Measurements from ENCODE around the gene SMG5. TPM values are rescaled to one million over a fixed set of nuclear protein-coding genes. Genes with fewer than 3 reads are reported as not detected.

SMG5 gene
- total and polyA plus RNA-seq, 2 donors (not counting 1 experiment from before 2014, with no cell fraction given): 53.5 to 77.0 TPM

DNA sequence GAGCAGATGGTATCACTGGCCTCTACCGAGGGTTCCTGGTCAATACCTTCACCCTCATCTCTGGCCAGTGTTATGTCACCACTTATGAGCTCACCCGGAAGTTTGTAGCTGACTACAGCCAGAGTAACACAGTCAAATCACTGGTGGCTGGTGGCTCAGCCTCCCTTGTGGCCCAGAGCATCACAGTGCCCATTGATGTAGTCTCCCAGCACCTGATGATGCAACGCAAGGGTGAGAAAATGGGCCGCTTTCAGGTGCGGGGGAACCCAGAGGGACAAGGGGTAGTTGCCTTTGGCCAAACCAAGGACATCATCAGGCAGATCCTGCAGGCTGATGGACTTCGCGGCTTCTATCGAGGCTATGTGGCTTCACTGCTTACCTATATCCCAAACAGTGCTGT, 82.6 kb downstream of the SMG5 start:
- ATAC-seq (ENCODE audit: low read depth) (no peak), DNase-seq (no peak)
- CTCF ChIA-PET: interaction anchor here (0.7 to 5.7 kb wide), 5 partner anchors 25 to 103 kb away, joined by 3 to 27 read pairs (median 4); no protein-coding TSS in a partner anchor
- no peak overlapping the region for H3K9ac ChIP-seq (ENCODE audit: low read length)
- H3K4me3 Mint-ChIP-seq: no peak overlapping the region
- no peak overlapping the region for H3K4me3 ChIP-seq (ENCODE audit: control extremely low read depth in 1 of 5, extremely low read depth in 1 of 5, insufficient read depth in 1 of 5, low read depth in 2 of 5, low read length in 4 of 5)
- H3K27me3 ChIP-seq (replicated peaks in 1 of 4; ENCODE audit: control extremely low read depth in 1 of 4, control insufficient read depth in 3 of 4, insufficient read depth in 4 of 4, low read length in 3 of 4): no peaks in the 10 kb centered on the region
- peaks cover 32% of the 10 kb centered on the region for H3K4me1 Mint-ChIP-seq
- peaks cover 0 to 5% of the 10 kb centered on the region in 2 donors for H3K4me1 ChIP-seq (ENCODE audit: control insufficient read depth in 2 of 2, insufficient read depth in 2 of 2, low read length in 2 of 2)
- H2AFZ ChIP-seq (ENCODE audit: insufficient read depth, low read depth, low read length, poor library complexity, severe bottlenecking): no peak overlapping the region
- TF ChIP-seq CTCF (IDR thresholded peaks at IDR 0.05) (no peak), EZH2 (IDR thresholded peaks at IDR 0.05; ENCODE audit: borderline replicate concordance, insufficient read depth, low read depth, low read length, poor library complexity, severe bottlenecking) (no peak)
- POLR2A ChIA-PET: interaction anchor here (0.6 kb wide), 2 partner anchors 11 to 36 kb away, joined by 4 to 6 read pairs; no protein-coding TSS in a partner anchor
- H3K27ac ChIP-seq (ENCODE audit: low read length in 2 of 2): no peak overlapping the region
- H3K27ac Mint-ChIP-seq: no peak overlapping the region
- peaks cover 35% of the 10 kb centered on the region for H4K20me1 ChIP-seq (ENCODE audit: control insufficient read depth, insufficient read depth, low read length, poor library complexity, severe bottlenecking)
- peaks cover 78% of the 10 kb centered on the region for H3K79me2 ChIP-seq (ENCODE audit: control insufficient read depth, insufficient read depth, low read length)
- no peaks in the 10 kb centered on the region for H3K27me3 Mint-ChIP-seq
- H3K4me2 ChIP-seq (replicated peaks; ENCODE audit: low read depth, low read length, poor library complexity, severe bottlenecking): no peak overlapping the region
- intact Hi-C loops (cut with micrococcal nuclease): no loop called here
- peaks cover 0 to 52% of the 10 kb centered on the region in 2 experiments for H3K36me3 ChIP-seq (replicated peaks in 1 of 2; ENCODE audit: control extremely low read depth in 1 of 2, control insufficient read depth in 1 of 2, extremely low read depth in 1 of 2, insufficient read depth in 2 of 2, low read length in 1 of 2)
- no peaks in the 10 kb centered on the region for H3K9me3 Mint-ChIP-seq (ENCODE audit: insufficient read depth)
- WGBS (ENCODE audit: insufficient coverage): 96% methylated on average over 5 of the region's 8 CpGs
- H3K9me3 ChIP-seq (ENCODE audit: control extremely low read depth in 1 of 3, control insufficient read depth in 2 of 3, insufficient read depth in 1 of 3, low read length in 2 of 3): no peaks in the 10 kb centered on the region

Other genes with a start within 250 kb of the SMG5 start
- 35.1 and 39.0 TPM in 2 replicates for gene UBQLN4, start 229.0 kb downstream of the SMG5 start, total RNA-seq
- gene UBQLN4, start 229.0 kb downstream of the SMG5 start, polyA plus RNA-seq: 20.9 and 24.1 TPM in 2 replicates
- 31.5 and 37.8 TPM in 2 replicates for gene LAMTOR2, start 228.0 kb downstream of the SMG5 start, total RNA-seq
- gene LAMTOR2, start 228.0 kb downstream of the SMG5 start, polyA plus RNA-seq: 27.9 and 55.9 TPM in 2 replicates
- gene RAB25, start 221.7 kb downstream of the SMG5 start, total RNA-seq: 0.69 and 1.1 TPM in 2 replicates
- gene RAB25, start 221.7 kb downstream of the SMG5 start, polyA plus RNA-seq: 0.81 and 2.2 TPM in 2 replicates
- 0.73 and 1.1 TPM in 2 replicates for gene MEX3A, start 200.4 kb downstream of the SMG5 start, total RNA-seq
- gene MEX3A, start 200.4 kb downstream of the SMG5 start, polyA plus RNA-seq: 0.22 and 0.27 TPM in 2 replicates
- gene LMNA, start 168.1 kb downstream of the SMG5 start, total RNA-seq: 28.7 and 32.3 TPM in 2 replicates
- 19.4 and 53.1 TPM in 2 replicates for gene LMNA, start 168.1 kb downstream of the SMG5 start, polyA plus RNA-seq
- gene SEMA4A, start 129.2 kb downstream of the SMG5 start, total RNA-seq: 6.4 and 9.2 TPM in 2 replicates
- gene SEMA4A, start 129.2 kb downstream of the SMG5 start, polyA plus RNA-seq: 15.5 and 23.2 TPM in 2 replicates
- gene SLC25A44, start 88.7 kb downstream of the SMG5 start, total RNA-seq: 26.6 and 27.2 TPM in 2 replicates
- gene SLC25A44, start 88.7 kb downstream of the SMG5 start, polyA plus RNA-seq: 14.9 and 21.9 TPM in 2 replicates
- 58.3 and 64.3 TPM in 2 replicates for gene PMF1, start 69.8 kb downstream of the SMG5 start, total RNA-seq
- 101 and 114 TPM in 2 replicates for gene PMF1, start 69.8 kb downstream of the SMG5 start, polyA plus RNA-seq
- gene BGLAP, start 40.6 kb downstream of the SMG5 start, total RNA-seq: 7.4 and 8.3 TPM in 2 replicates
- 1.4 and 3.1 TPM in 2 replicates for gene BGLAP, start 40.6 kb downstream of the SMG5 start, polyA plus RNA-seq
- gene PAQR6, start 34.8 kb downstream of the SMG5 start, total RNA-seq: 1.4 and 1.8 TPM in 2 replicates
- gene PAQR6, start 34.8 kb downstream of the SMG5 start, polyA plus RNA-seq: 1.3 and 1.8 TPM in 2 replicates
- gene TMEM79, start 1.5 kb upstream of the SMG5 start, total RNA-seq: 9.9 and 11.5 TPM in 2 replicates
- gene TMEM79, start 1.5 kb upstream of the SMG5 start, polyA plus RNA-seq: 16.9 and 19.1 TPM in 2 replicates
- gene GLMP, start 12.9 kb upstream of the SMG5 start, total RNA-seq: 21.2 and 21.3 TPM in 2 replicates
- gene GLMP, start 12.9 kb upstream of the SMG5 start, polyA plus RNA-seq: 4.2 and 10.2 TPM in 2 replicates
- 0.49 TPM in 1 of 2 replicates, not detected in the other for gene VHLL, start 16.5 kb upstream of the SMG5 start, total RNA-seq
- 0.36 and 0.45 TPM in 2 replicates for gene VHLL, start 16.5 kb upstream of the SMG5 start, polyA plus RNA-seq
- gene CCT3, start 55.5 kb upstream of the SMG5 start, total RNA-seq: 106 and 109 TPM in 2 replicates
- gene CCT3, start 55.5 kb upstream of the SMG5 start, polyA plus RNA-seq: 78.4 and 107 TPM in 2 replicates
- 0.69 TPM in 1 of 2 replicates, not detected in the other for gene TSACC, start 55.7 kb upstream of the SMG5 start, total RNA-seq
- 1.2 TPM in 1 of 2 replicates, not detected in the other for gene TSACC, start 55.7 kb upstream of the SMG5 start, polyA plus RNA-seq
- not detected in 2 replicates for gene RHBG, start 86.4 kb upstream of the SMG5 start, total RNA-seq
- gene RHBG, start 86.4 kb upstream of the SMG5 start, polyA plus RNA-seq: not detected in 2 replicates
- 127 and 128 TPM in 2 replicates for gene MEF2D, start 217.9 kb upstream of the SMG5 start, total RNA-seq
- gene MEF2D, start 217.9 kb upstream of the SMG5 start, polyA plus RNA-seq: 65.6 and 81.2 TPM in 2 replicates

Measured in B cell (primary cell).